GM21529 (cell line): ENCODE results near the gene USH2A.

ENCODE experiments used
- ATAC-seq: cut with Tn5 transposase; IDR thresholded peaks from one replicate; pipeline ENCODE4 v1.9.1; 2021; ENCODE audit not compliant: unreplicated experiment

Gene USH2A

DNA sequence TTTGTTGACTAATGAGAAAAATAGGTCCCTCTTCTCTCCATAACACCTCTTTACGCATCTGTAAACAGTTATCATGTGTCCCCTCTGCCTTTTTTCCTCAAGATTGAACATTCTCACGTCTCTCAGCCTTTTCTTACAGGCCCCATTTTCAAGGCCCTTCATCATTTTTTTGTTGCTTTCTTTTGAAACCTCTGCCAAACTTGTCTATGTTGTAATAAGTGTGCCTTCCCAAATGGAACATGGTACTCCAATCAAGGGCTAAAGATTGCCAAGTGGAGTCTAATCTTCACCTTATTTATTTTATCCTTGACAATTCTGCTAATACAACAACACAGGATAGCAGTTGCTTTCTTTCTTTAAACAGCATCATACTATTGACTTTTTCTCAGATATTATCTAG, 280.3 kb downstream of the USH2A start:
- ATAC-seq: no peak

DNA sequence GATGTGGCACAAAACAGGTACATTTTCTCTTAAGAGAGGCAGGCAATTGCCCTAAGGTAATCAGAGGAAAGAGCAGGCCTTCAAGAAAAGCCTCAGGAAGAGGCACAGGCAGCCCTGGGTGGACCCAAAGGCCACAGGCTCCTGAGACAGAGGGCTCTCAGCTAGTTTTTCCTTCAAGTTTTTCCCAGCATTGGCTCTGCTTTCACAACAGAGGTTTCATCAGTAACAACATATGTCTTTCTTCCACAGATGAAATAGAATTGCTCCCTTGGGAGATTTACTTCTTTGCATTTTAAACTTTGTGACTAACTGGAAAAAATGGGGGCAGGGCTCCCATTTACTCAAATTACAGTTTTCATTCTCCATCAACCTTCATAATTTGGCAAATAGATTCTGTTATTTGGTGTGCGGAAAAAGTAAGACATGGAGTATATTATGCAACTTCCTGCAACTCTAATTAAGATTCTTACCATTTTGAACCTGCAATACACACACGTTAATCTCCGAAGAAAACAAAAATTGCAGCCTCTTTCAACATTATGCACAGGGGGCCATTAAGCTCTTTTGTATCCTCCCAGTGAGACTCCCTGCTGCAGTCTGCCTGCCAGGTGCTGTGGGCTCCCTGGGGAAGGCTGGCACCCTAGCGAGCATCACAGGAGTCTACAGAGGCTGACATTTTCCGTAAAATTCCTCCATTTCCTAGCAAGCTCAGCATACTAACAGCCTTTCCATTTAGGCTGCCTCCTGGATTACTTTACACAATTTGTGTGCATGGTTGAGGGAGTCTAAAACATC, 282.3 kb downstream of the USH2A start:
- no peak for ATAC-seq

DNA sequence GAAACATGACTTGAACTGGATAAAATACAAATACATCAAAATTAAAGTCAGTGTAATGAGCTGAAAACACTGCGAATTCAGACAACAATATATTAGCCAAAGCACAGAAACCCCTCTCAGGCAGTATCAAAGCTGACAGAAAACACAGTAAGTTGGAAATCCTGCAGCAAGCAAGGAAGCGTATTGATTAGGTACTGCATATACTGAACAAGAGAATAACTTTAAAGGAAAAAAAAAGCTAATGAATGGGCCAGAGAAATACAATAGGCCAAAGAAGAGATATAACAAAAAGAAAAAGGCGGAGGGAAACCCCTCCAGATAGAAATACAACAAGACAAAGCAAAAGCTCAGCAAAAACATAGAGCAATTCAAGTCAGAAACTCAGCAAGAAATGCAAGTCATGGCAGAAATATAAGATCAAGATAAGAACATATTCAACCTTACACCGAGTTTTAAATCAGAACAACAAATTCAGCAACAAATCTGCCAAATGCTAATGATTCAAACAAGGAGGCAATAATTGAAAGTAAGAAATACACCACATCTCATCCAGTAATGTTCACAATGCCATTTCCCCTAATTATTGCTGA, 299.0 kb downstream of the USH2A start:
- no peak for ATAC-seq

DNA sequence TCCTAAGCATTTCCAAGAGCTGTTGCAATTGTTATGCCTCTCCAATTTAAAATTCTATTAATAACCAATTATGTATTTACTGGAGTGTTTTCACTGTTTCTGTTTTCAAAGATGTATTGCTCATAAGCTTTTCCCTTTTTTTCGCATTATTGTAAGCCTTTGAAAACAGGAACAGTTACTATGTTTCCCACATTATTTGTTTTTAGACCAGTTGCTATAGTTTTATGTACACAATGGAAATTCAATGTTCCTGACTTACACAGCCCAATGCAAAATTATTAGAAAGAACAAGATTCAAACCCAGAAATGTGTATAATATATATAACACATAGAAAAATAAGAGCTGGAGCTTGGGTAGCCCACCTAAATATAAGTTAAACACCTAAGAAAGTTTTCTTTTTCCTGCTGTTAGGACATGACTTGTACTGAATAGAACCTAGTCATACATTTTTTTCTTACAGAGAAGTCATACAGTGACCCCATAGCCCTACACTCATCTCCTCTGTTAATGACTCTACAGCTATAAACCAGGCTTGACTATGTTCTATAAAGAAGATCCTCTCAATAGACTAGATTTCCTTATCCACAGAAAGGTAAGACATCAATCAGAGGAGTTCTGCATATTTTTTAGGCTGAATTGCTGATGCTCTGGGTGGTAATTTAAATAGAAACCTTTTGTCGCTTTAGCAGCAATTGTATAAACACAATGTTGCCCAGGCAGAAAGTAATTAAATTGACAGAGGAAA, 299.6 kb downstream of the USH2A start:
- ATAC-seq: no peak

DNA sequence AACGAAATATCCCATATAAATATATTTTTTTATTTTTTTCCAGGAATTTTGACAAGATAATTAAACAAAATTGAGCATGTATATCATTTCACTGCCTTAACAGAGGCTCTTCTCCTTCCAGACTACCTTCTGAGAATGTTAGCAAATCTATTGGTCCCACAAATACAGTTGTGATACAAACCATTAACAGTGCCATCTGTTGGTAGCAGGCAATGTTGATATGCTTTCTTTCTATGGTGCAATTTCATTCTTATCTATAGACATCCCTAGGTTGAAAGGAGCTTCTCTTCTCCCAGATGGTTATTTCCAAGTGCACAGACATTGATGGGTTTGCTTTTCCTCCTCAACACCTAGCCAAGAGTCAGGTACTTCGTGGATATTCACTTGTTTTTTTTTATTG, 303.6 kb downstream of the USH2A start:
- ATAC-seq: peak; percentile 73

DNA sequence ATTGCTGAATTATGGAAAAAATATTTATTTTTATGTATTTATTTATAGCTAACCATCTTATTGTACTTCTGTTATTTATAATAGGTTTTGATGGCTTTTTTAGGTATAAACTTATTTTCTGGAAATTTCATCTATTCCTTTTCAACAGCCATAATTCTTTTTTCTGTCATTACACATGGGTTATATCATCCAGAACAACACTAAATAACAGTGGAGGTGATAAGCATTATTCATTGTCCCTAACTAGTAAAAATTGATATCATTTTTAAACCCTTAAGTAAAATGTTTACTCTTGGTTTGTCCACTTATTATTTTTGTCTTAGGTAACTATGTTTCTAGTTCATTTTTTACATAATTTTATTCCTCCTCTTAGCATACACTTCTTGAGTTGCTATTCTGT, 309.1 kb downstream of the USH2A start:
- no peak for ATAC-seq

DNA sequence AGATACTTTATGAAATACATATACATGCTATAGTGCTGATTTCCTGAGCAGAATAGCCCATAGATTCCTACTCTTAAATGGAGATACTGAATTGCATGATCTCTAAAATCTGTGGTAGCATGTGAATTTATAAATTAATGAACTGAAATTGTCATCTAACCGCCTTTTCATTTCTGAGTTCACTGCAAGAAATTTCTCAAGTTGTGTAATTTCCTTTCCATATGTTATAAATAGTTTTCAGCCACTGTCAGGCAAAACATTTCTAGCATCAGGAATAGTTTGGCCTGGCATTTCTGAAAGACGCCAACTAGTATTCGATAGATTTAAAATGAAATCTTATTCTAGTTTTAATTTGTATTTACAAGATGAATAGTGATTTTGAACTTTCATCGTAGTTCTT, 310.1 kb downstream of the USH2A start:
- ATAC-seq: no peak

DNA sequence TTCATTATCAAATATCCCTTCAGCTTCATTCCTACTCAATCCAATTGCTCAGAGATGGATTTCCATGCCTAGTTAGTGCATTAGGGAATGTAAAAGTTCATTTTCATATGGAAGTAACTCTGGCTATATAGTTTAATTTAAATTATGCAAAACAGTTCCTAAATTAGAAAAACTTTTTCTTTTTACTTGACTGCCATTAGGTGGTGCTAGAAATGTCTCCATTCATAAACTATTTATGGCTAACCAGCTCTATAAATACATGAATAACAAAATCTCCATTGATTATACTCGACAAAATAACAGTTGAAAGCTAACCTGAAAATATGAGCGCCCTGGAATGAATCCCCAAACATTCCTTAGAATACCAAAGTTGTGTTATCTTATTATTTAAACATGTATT, 311.4 kb downstream of the USH2A start:
- ATAC-seq: no peak

DNA sequence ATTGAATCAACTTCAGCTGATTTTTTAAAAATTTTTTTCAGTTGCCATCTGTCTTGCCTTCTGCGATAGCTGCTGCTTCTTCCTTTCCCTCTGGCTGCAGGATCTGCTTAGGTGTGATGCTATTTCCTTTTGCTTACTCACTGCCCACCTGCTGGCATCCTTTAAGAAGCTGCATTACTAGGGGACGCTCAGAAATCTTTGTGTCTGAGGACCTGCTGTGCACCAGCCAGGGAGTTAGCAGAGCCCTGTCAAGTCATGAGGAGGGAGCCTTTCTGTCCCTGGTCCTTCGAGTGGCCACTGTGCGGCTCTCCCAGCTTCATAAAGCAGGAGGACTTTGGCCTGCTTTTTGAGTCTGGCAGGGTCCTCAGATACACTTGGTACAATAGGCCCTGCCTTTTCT, 327.8 kb downstream of the USH2A start:
- no peak for ATAC-seq

DNA sequence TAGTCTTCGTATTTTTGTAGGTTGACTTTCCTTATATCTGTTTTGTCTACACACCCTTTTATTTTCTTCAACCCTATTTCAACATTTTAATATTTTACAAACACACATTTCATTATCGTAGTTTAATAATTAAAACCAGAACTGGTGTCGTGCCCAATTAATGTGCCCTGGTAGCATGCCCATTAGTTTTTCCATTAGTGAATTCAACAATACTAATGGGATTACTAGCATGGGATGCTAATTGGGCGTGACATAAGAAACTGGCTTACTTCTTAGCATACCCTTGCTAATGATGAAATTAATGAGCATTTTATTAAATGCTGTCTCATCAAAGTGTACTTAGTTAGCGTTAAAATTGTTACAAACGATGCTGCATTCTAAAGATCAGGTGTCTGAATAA, 332.7 kb downstream of the USH2A start:
- ATAC-seq: no peak

DNA sequence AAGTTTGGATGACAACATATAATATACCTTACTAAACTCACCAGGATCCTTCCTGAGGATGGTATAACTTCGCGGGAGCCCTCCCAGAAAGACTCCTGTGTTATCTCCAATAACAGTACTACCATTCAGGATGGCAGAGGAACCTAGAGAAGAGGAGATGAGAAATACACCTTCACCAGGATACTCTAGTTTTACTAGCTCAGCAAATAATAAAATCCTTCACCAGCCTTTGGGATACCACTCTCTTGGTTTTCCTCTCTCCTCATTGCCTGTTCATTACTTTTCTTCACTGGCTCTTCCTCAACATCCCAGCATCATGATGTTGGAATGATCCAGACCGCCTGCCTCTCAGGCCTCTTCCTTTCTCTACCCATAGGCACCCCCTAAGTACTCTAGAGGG, 336.6 kb downstream of the USH2A start:
- ATAC-seq: no peak

DNA sequence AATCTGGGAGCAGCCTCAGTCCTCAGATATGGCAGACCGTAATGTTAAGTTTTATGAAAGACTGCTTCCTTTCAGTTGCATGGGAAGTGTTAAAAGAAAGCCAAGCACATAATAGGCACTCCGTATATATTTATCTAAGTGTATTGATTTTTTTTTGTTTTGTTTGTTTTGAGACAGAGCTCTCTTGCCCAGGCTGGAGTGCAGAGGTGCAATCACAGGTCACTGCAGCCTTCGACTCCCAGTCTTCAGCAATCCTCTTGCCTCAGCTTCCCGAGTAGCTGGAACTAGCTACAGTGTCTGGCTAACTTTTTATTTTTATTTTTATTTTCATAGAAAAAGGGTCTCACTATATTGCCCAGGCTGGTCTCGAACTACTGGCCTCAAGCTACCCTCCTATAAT, 341.8 kb downstream of the USH2A start:
- ATAC-seq: no peak

DNA sequence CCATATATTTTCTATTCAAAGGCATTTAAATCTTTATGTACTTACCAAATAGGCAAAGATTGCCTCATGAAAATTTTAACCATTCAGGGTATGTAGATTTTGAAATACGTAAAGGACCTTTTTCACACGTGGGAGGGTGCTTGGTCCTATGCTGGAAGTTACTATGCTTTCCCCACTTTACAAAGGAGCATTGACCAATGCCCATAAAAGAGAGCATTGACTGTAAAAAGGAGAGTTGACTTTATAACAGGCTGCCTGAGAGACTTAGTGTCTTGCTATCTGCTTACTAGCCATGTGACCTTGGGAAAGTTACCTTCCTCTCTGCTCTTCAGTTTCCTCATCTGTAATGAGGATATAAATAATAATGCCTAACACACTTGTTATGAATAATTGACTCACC, 346.5 kb downstream of the USH2A start:
- ATAC-seq: no peak

DNA sequence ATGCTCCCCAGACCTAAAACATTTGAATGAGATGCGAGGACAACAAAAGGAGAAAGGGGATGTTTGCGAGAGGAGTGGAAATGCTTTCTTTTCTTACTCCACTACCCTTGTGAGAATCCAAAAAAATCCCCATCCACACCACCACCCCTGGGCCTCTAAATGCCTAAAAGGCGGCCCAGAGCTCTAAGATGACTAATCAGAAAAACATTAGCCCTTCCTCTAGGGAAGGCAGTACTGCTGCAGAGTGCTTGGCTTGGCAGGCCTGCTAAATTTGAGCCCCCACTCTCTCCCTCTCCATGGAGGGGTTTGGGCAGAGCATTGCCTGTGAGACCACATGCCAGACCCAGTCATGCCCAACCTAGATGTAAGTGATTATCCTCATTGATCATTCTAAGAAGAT, 347.9 kb downstream of the USH2A start:
- no peak for ATAC-seq

DNA sequence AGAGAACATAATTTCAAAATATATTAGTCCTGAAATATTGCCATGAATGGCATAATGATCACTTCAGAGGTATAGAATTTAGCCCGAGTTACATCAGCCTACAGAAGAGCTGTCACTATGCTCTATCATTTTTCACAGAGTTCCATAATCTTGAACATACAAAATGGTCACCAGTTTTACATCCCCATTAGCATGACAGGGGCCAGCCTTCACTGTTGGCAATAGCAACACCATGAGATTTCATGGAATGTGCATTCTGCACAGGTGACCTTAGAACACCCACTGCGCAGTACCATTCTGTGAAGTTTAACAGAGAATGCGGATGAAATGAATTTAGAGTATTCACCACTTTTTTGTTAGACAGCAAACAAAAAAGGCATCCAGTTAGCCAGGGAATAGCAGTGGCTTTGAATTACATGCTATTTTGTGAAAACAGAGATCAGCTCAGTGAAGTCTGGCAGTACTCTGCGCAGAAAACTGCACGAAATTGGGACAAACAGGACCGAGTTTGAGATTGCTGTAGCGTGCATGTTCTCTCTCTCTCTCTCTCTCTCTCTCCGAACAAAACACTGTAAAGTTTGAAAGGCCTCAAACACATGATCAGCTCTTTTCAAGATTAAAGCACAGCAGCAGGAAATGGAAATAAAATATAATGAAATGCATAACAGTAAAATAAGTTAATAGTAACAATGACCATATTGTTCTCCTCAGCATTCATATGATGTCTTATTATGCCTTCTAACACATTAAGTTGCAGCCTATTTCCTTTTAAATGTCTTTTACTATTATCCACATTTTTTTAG, 349.3 kb downstream of the USH2A start:
- ATAC-seq: no peak

DNA sequence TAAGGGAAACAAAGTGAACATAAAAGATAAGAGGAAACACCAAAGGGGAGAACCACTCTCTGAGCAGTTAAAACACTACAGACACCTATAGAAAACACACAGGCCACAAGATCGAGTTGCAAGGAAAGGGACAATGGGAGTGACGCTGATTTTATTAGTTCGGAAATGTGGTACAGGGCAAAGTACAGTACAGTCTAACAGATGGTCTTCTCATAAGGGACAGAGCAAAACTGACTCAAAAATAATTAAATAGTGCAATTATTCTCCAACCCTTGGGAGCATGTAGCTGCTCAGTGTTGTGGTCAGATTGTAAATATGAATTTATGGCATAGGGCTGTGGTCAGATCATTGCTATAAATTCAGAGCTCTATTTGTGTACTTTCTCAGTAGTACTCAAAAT, 352.0 kb downstream of the USH2A start:
- no peak for ATAC-seq

DNA sequence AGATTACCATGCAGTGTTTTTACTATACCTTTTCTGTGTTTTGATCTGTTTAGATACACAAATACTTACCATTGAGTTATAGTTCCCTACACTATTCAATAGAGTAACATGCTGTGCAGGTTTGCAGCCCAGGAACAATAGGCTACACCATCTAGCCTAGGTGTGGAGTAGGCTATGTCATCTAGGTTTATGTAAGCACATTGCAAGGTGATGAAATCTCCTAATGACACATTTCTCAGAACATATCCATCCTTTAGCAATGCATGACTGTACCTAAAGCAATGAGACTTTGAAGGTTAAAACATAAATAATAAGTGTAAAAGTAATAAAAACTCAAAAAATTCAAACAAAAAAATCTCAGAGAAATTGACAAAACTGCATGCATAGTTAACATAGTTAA, 358.6 kb downstream of the USH2A start:
- ATAC-seq: no peak

DNA sequence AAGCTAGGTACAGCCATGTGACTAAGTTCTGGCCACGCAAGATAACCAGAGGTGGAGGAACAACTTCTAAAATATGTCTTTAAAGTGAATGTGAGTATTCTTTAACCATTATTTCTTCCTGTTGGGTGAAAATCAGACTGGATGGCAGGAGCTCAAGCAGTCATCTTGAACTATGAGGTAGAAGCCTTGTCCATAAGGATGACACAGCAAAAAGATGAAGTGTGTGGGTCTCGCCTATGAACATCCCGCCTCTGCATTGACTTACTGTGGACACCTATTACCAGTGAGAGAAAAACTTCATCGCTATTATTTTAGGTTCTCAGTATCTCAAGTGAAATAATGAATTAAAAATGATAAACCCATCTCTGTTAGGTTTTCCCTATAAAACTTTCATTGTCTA, 365.3 kb downstream of the USH2A start:
- no peak for ATAC-seq

DNA sequence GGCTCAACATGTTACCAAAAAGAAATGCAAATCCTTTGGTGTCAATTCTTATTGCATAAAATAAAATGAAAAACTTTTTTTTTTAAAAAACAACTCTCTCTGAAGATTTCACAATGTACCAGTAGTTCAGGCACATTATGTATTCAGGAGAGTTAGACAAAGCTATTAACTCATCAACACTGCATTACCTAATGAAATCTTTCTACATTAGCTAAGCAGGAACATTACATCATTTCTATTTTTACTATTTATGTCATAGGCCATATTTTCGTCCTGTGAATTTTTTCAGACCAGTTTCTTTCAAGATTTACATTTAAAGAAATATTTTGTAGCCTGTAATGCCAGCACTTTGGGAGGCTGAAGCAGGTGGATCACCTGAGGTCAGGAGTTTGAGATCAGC, 366.2 kb downstream of the USH2A start:
- ATAC-seq: no peak

DNA sequence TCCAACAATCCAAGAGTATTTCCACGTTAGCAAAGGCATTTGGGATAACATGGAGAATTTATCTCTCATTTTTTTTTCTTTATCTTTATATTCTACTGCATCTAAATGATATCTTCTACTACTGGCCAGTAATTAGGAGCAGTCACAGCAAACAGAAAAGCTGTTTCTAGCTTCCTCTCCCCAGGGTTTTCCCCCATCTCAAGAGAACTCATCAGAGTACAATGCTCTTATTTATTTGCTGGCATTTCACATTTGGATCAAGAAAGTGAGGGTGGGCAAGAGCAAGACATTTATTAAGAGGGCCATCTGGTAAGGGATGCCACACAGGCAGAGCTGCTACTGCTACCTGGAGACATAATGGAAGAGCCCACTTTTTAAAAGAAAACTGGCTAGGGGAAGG, 368.2 kb downstream of the USH2A start:
- ATAC-seq: no peak

DNA sequence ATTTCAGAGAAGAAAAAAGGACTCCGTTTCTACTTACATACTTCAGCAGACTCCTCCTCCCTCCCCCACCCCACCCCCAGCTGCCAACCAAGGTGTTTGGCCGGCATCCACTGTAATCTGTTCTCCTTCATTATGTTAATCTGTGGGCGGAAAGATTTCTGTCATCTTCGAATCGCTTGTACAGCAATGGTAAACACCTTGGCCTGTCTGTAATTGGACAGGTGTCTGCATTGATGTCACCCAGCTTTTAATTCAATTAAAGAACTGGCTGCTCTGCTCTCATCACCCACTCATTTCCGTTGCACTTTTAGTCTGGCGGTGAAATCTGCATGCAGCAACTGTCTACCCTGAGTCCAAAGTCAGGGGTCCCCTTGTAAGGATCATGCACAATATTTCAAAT, 368.6 kb downstream of the USH2A start:
- no peak for ATAC-seq

DNA sequence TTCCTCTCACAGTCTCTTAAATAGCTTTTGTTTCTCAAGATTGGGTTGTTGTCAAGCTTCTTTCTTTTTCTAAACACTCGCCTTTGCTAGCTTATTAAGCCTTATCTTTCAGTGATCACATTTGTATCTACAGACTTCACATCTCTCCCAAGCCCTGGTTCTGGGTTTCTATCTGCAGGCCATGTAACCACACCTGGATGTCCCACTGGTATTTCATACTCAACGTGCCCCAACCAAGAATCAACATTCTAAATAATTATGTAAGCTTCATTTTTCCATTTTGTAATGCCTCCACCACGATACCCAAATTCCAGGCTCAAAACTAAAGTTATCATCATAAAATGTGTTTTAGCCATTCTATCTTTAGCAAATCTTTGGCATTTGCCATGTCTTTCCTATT, 372.2 kb downstream of the USH2A start:
- ATAC-seq: no peak
